ENCODE measurements around the gene FARP1. TPM values are rescaled to one million over a fixed set of nuclear protein-coding genes. Genes with fewer than 3 reads are reported as not detected.

The FARP1 gene
- total RNA-seq, 1 donor from 2014 or later = 9.8 TPM

DNA sequence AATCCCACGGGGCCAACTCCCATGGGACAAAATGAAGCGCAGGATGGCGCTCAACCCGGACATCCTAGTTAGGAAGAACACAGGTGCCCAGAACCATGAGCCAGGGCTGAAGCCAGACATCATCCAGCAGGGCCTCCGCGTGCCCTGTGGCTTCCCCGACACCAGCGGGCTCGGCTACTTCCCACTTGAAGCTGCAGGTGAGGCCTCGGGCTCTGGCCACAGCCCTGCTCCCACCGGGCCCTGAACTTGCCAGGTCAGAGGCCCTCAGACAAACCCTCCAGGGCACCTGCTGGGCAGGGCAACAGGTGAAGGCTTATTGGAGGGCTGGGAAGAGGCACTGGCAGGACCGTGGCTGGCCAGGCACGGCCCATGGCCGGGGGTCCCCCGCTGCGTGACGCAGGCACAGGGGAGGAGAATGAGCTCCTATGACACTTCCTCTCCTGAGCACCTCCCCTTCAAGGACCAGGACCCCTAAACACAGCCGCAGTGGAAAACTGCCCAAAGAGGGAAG, 316.3 kb downstream of the FARP1 start:
- no peak for DNase-seq (ENCODE audit: low read depth in 2 of 2)

DNA sequence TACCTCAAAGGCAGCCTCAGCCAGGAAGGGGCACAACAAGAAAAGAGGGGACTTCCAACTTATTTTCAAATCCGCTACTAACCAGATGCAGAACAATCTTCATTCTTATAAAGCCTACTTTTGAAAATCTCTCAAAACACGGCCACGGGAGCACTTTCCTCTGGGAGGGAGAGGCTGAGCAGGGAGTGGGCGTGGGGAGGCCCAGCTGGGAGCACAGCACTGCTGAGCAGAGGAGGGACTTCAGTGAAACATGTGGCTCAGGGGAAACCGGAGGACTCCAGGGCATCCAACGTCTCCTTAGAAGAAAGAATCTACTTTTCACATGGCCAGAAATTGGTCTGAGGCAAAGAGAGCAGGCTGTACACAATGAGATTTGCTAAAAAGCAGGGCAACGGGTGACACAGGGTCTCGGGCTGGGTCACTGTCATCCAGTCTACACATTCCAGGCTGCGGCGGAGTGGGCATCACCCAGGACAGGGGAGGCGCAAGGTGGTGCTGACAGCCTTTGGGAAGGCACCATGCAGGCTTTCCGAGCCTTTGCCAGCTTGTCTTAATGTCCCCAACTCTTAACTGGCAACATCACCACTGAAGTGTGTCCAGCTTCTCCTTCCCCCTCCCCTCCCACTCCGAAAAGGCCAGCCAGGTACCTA, 317.0 kb downstream of the FARP1 start:
- no peak for DNase-seq (ENCODE audit: low read depth in 2 of 2)

DNA sequence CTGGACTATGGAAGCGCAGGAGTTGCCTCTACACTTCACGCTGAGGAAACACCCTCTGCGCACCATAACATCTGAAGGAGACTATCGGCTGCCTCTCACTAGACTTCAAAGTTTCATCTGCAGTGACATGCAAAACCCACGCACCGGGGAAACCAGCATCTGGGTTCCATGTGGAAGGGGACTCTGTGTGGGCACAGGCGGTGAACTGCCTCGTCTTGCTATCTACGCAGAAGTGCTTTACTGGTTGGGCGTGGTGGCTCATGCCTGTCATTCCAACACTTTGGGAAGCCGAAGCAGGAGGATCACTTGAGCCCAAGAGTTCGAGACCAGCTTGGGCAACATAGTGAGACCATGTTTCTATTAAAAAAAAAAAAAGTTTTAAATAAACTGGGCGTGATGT, 317.6 kb downstream of the FARP1 start:
- DNase-seq (ENCODE audit: low read depth in 2 of 2) = no peak

DNA sequence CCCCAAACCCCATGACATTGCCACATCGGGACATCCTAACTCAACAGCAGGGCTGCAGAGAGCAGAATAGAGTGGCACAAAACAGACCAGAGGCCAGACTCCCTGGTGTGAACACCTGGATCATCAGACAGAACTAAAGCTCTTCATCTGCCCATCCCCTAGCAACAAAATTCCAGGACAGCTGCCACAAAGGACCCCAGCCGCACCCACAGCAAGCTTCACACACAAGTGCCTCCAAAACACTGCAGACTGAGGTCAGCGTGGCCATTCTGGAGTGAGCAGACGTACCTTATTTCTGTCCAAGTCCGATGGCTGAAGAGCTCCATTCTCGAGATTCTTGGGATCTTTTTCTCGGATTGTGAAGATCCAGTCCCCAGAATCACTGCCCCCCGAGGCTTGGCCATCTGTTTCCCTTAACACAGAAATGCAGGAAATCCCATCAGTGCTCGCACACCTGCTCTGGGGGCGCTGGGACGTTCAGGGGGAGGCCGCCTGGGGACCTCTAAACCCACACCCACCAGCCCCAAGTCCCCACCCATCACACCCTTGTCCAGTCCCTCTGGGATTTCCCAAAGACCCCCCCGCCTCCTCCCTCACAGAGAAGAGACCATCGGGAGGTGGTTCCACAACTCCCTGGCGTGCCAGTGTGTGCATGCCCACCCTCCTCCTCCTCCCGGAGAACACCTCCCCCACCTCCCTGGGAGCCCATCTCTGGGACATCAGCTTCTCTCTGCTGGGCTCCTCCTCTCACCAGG, 318.8 kb downstream of the FARP1 start:
- no peak for DNase-seq (ENCODE audit: low read depth in 2 of 2)

DNA sequence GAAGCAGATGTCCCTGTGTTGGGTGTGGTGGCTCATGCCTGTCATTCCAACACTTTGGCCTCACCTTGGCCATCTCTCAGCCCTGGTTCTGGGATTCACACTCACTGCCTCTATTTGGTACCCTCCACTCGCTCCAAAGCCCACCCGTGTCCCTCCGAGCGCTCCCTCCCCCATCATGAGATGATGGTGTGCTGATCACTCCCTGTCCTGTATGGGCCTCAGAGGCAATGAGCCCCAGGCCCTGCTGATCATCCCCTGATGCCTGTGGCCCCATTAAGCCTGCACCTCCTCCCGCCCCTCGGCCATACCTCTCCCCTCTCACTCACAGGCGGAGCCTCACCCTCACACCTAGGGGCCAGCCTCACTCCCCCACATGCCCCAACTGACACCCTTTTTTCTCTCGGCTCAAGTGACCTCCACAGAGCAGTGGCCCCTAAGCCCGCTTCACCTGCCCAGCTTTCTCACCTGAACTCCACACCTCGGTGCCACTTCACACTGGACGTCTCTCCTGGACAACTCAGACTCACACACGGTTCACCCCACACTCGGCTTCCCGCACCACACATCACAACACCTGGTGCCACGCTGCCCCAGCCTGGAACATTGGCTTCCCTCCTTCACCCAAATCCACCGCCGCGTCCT, 319.5 kb downstream of the FARP1 start:
- no peak for DNase-seq (ENCODE audit: low read depth in 2 of 2)

DNA sequence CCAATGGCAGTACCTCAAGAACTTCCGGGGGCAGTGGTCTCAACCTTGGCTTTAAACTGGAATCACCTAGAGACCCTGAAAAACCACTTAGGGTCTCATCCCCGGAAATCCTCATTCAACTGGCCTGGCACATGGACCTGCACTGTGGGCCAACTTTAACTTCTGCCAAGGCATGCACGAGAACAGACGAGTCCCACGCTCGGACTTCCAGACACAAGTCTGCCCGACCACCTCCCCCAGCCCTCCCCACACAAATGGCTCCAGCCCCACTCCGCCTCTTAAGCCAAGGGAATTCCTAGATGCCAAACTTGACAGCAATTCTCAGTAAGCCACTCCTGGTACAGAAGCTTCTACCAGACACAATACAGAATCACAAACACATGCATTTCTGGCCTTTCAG, 320.1 kb downstream of the FARP1 start:
- no peak for DNase-seq (ENCODE audit: low read depth in 2 of 2)

DNA sequence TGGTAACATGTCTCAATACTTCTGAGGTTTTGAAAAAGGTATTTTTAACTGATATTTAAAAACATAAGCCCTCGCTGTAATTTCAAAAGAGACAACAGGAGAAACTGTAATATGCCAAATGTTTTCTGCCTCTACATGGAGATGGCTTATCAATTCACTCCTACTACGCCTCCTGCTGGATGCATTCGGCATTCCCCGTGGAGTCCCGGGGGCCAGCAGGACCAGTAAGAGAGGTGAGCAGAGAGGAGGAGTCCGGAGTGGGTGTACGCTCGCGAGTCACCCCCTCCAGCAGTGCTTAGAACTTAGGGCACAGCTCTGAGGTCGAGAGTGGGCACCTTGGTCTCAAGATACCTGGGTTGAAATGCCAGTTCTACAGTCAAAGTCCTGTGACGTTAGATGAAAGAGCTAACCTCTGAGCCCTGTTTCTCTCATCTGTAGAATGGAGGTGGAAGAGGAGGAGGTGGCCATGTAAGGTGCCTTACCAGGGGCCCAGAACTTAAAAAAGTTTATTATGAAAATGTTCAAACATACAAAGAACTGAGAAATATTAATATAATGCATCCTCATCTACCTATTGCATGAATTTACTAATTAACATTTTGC, 323.8 kb downstream of the FARP1 start:
- peak; percentile 38 to 65 for DNase-seq (ENCODE audit: low read depth in 2 of 2)

DNA sequence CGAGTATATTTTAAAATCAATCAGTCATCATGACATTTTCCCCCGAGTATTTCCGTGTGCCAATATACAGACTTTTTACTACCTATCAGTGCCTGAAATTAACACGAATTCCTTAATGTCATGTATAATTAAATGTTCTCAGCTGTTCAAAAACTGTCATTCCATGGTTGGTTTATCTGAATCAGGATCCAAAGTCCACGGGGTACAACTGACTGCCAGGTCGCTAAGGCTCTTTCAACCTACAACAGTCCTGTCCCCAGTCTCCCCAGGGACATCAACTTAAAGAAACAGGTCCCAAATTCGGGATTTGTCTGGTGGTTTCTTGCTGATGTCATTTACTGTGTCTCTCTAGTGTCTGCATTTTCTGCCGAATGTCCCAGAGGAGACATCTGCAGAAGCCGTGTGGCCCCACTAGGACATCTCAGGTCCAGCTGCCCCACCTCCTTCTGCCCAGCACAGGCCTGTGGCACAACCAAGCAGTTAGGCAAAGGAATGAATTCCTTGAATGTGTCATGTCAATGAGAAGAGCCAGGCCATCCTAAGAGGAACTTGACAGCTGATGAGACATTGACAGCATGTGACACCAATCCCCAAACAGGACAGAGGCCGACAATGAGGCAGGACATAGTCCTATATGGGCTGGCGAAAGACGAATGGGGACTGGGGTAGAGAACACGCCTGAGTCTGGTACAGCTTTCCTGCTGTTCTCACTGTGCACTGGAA, 324.5 kb downstream of the FARP1 start:
- no peak for DNase-seq (ENCODE audit: low read depth in 2 of 2)

DNA sequence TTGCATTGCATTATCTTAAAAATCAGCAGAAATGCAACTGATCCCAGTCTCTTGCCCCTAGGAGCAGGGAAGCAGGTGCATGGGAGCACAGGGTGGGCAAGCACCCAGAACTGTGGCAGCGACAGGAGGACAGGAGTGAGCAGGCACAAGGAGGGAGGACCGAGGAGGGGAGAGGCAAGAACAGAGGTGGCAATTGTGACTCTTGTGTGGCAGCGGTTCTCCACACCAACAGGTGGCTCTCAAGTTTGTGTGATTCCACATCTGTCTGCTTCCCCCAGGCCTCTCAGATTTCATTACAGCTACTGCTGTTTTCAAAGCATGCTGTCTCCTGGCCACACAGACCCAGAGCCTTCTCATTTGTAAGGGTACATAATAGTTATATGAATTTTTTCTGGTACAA, 325.5 kb downstream of the FARP1 start:
- no peak for DNase-seq (ENCODE audit: low read depth in 2 of 2)

DNA sequence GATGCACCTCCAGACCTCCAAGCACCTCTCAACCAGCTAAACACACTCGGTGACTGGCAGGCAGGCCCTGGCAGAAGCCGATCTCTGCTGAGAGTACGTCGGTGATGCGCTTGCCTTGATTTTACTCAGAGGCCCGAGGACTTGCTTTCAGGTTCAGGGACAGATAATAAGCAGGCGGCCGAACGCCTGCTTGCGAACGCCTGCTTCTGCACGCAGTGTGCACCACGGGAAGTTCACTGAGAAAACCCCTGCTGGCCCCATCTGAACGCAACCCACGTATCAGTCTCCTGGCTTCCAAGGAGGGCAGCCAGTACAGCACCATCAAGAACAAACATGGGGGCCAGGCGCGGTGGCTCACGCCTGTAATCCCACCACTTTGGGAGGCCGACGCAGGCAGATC, 326.0 kb downstream of the FARP1 start:
- no peak for DNase-seq (ENCODE audit: low read depth in 2 of 2)

DNA sequence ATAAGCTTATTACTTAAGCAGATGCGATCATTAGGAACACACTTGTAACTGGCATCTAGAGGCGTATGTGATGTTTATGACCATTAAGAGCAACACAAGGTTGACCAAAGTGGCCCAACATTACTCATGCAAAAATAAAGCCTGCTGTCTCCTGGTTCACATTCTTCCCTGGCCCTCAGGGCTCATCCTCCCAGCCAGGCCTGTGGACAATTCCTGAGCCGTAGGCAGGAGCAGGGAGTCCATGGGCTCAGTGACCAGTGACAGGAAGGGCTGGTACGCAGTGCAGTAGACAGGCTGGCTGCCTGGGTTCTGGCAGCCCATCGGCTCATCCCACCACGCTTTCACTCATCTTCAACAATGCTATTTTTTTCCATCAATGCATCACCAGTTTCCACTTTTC, 328.0 kb downstream of the FARP1 start:
- no peak for DNase-seq (ENCODE audit: low read depth in 2 of 2)

DNA sequence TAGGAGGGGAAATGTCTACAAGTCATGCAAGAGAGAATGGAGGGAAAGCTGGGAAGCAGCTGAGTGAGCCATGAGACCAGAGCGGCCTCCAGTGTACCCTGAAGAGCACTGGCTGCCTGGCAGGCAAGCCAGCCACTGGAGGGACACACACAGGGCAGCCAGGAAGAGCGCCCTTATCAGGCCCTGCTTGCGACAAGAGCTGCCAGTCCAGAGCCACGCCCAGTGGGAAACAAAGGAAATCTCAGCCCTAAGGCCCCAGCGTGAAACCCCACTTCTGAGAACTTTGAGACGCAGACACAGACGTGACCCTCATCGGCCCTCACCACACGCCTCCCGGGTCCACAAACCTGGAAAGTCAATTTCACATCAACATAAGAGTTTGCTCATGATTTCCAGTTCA, 329.0 kb downstream of the FARP1 start:
- no peak for DNase-seq (ENCODE audit: low read depth in 2 of 2)

DNA sequence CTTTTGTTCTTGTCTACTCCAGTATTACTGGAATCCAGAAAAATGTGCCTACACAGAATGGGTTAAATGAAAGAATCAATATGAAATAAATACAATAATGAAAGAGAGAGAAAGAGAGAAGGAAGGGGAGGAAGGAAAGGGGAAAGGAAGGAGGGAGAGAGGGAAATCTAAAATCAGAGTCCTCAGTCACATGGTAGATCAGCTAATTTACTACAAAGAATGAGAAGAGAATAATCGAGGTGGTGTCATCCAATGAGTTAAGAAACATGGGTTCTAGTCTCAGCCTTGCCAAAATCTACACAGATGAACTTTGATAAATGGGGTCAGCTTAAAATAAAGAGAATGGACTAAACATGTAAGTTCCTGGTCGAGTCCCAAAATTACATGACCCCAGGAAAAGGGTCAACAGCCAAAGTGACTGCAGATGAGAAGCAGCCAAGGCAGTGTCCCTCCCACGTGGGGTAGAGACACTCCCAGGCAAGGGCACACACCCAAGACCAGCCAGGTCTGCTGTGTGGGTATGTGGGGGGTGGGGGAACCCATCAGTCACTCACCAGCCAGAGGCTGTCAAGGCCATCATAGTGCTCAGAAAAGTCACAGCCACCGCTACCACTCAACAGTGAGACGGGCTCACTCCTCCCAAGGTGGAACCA, 330.4 kb downstream of the FARP1 start:
- DNase-seq (ENCODE audit: low read depth in 2 of 2) = no peak

DNA sequence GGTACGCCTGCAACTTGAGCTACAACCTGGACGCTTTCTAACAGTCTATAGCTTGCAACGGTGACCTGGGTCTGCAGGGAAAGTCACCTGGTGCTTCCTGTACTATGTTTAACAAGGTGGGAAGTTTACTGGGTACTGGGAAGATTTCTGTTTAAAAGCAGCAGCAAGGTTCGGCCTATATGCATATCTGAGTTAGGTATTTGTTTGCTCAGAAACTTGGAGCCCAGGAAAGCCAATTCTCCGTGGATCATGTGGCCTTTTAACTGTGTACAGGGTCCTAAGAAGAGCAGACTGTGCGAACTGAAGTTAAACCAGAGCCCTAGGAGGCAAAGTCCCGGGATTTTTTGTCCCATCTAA, 330.9 kb downstream of the FARP1 start:
- no peak for DNase-seq (ENCODE audit: low read depth in 2 of 2)

DNA sequence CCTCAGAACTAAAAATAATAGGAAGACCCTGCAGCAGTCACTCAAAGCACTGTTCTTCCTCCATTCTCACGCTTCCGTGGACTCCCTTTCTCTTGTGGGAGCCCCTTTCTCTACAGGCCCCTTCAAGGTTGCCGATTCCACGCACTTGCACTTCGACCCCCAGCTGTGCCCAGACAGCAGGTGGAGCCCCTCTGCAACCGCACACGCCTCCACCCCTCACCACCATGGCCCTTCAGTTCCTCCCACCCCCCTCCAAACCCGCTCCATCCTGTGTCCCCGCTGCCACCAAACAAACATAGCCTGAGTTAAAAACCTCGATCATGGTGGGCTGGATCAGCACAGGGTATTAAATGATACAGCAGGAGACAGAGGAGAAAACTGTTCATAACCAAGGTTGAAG, 331.4 kb downstream of the FARP1 start:
- DNase-seq (ENCODE audit: low read depth in 2 of 2) = no peak

DNA sequence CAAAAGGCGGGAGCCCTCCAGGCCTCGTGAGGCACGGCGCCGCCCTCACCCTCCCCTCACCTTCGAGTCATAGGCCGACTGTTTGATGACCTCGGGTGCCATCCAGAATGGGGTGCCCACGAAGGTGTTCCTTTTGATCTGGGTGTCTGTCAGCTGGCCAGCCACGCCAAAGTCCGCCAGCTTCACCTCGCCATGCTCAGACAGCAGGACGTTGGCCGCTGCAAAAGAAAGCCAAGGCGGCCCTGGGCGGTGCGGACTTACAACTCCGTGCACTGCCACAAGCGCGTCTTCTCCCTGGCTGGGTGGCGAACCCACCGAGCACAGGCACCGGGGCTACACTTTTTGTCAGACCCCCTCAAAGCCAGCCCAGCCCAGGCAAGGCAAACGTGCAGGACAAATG, 331.9 kb downstream of the FARP1 start:
- DNase-seq (ENCODE audit: low read depth in 2 of 2) = no peak

DNA sequence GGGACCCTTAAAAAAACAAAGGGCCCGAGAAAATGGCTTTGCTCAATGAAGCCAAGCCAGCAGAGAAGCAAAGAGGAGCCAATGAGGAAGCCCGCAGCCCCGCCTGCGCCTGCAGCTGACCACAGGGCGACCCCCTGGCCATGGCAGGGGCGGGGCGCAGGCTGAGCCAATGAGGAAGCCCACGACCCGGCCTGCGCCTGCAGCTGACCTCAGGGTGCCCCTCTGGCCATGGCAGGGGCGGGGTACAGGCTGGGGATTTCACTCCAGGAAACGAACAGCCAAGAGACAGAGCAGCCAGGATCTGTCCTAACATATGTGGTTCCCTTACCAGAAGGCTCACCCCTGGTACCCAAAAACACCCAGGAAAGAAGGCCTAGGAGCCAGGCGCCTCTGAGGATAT, 332.6 kb downstream of the FARP1 start:
- peak in 1 of 2 donors; percentile 20 for DNase-seq (ENCODE audit: low read depth in 2 of 2)

DNA sequence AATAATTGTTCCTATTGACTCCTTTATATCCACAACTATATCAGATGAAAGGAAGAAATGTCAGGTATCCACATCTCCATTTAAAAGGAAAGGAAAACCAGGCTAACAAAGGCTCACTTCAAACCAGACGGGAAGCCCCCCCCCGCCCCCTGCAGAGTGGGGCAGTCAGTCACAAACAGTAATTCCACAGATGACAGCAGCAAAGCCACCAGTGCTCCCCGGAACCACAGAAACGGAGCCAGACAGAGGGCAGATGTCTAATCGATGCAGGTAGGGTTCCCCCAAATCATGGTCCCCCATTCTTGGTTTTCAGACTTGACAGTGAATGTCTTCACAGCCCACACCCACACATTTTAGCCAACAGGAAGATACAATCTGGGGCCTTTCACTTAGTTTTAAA, 333.2 kb downstream of the FARP1 start:
- DNase-seq (ENCODE audit: low read depth in 2 of 2) = peak in 1 of 2 donors; percentile 39

DNA sequence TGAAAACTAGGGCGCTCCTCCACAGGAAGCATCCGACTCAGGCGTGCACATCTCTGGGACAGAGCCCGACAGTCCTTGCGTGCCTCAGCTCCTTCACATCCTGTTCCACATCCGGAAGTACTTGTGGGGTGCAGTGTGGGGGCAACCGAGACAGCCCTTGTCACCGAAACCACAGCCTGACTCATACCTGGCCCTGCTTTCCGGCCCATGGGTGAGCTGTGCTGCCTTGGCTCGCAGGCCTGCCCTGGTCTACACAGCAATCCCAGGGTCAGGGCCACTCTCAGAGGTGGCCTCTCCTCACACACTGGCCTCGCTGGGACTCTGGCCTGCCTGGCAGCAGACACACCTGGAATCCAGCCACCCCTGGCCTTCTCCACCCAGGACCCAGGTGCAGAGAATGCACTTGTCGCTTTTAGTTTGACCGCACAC, 333.7 kb downstream of the FARP1 start:
- DNase-seq (ENCODE audit: low read depth in 2 of 2) = peak in 1 of 2 donors; percentile 86

DNA sequence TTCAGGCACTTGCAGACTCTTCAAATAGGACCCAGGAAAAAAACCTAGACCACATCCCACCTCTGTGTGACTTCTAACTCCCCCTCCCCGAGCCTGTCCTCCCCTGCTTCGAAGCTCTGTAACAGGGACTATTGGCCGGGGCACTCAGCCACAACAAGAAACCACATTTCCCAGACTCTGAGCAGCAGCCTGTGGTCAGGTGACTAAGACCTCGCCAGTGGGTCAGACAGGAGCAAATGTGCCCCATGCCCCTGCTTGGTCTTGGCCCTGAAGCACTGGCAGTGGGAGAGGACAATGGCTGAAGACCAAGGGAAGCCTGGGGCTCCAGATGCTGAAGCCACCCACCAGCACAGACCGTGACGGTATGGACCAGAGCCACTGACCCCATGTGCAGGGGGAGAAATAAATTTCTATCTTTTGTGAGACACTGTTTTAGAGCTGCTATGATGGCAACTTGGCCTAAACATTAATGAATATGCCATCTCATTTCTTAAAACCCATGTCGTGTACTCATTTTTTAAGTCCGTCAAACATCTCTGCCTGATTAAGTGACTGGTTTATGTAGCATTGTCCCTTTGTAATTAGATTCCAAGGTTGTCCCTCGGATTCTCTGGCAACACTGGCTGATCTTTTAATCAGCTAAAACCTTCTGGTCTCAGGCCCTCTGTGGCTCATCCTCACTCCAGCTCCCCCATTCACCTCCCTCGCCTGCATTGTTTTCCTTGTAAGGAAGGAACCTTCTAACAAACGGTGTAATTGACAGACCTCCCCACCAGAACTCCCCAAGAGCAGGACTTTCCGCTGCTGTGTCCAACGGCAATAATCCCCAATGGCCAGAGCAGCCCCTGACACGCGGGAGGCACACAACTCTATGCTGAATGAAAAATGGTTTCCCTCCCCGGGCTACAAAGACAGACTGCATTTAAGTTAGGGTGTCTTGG, 335.6 kb downstream of the FARP1 start:
- DNase-seq (ENCODE audit: low read depth in 2 of 2) = no peak
